OCI-LY1 (cell line): ENCODE data around the gene EPAS1.

Source experiments
- H2AFZ ChIP-seq: fragments of 200-600 bp; sonication (generic), shearing (Covaris generic); 2 replicates; pipeline ENCODE4 v1.6.0; 2014; ENCODE audit warnings: antibody characterized with exemption, mild to moderate bottlenecking, low read length
- H3F3A ChIP-seq: fragments of 200-600 bp; sonication (generic), shearing (Covaris generic); 2 replicates; pipeline ENCODE4 v1.6.0; 2014; ENCODE audit warnings: mild to moderate bottlenecking, antibody characterized with exemption, low read length, moderate library complexity; ENCODE audit not compliant: insufficient read depth
- H3K27ac ChIP-seq: fragments of 200-600 bp; sonication (generic); 2 replicates; pipeline ENCODE4 v1.5.1; 2014; ENCODE audit warnings: low read length, mixed run types, mild to moderate bottlenecking, low read depth; ENCODE audit not compliant: poor library complexity, severe bottlenecking
- H3K27me3 ChIP-seq: fragments of 200-600 bp; sonication (generic); 2 replicates; pipeline ENCODE4 v1.6.0; 2014; ENCODE audit warnings: antibody characterized with exemption, mild to moderate bottlenecking, low read length, moderate library complexity; ENCODE audit not compliant: insufficient read depth
- H3K36me3 ChIP-seq: fragments of 200-600 bp; sonication (generic); 2 replicates; pipeline ENCODE4 v1.6.1; 2014; ENCODE audit warnings: mild to moderate bottlenecking, antibody characterized with exemption, low read length, moderate library complexity, mixed read lengths; ENCODE audit not compliant: insufficient read depth
- H3K4me1 ChIP-seq: fragments of 200-600 bp; sonication (generic); 2 replicates; pipeline ENCODE4 v1.5.1; 2014; ENCODE audit warnings: mild to moderate bottlenecking, low read length, moderate library complexity; ENCODE audit not compliant: insufficient read depth, severe bottlenecking
- H3K4me2 ChIP-seq: fragments of 200-600 bp; sonication (generic), shearing (Covaris generic); 2 replicates; pipeline ENCODE4 v1.6.1; 2014; ENCODE audit warnings: low read length
- H3K4me3 ChIP-seq: fragments of 200-600 bp; sonication (generic); 2 replicates; pipeline ENCODE4 v1.5.1; 2014; ENCODE audit warnings: low read length, low read depth, mild to moderate bottlenecking, mixed read lengths; ENCODE audit not compliant: poor library complexity, severe bottlenecking
- H3K79me2 ChIP-seq: fragments of 200-600 bp; shearing (Covaris generic); 2 replicates; pipeline ENCODE4 v1.6.1; 2016; ENCODE audit warnings: mixed run types, low read length, mixed read lengths; ENCODE audit not compliant: insufficient read depth
- H3K9ac ChIP-seq: fragments of 200-600 bp; sonication (generic), shearing (Covaris generic); 2 replicates; pipeline ENCODE4 v1.6.1; 2014; ENCODE audit warnings: mild to moderate bottlenecking, low read length, mixed read lengths
- H3K9me2 ChIP-seq: fragments of 200-600 bp; sonication (generic), shearing (Covaris generic); 2 replicates; pipeline ENCODE4 v1.6.1; 2014; ENCODE audit warnings: low read depth, mild to moderate bottlenecking, low read length, mixed read lengths
- H3K9me3 ChIP-seq: fragments of 200-600 bp; shearing (Covaris generic); 2 replicates; pipeline ENCODE4 v1.6.1; 2014; ENCODE audit warnings: low read length, mixed read lengths
- H4K20me1 ChIP-seq: fragments of 200-600 bp; sonication (generic), shearing (Covaris generic); 2 replicates; pipeline ENCODE4 v1.6.0; 2016; ENCODE audit warnings: mild to moderate bottlenecking, low read length; ENCODE audit not compliant: insufficient read depth
- CTCF ChIP-seq: fragments of 200-600 bp; sonication (generic), shearing (Covaris generic); IDR thresholded peaks from 2 replicates; pipeline ENCODE4 v1.5.1; 2017; ENCODE audit warnings: mild to moderate bottlenecking, antibody characterized with exemption, low read length, moderate library complexity, mixed read lengths
- EZH2 ChIP-seq: fragments of 200-600 bp; sonication (generic), shearing (Covaris generic); IDR thresholded peaks from 2 replicates; pipeline ENCODE4 v1.8.0; 2017; ENCODE audit warnings: borderline replicate concordance, mixed run types, mild to moderate bottlenecking, antibody characterized with exemption, low read length, moderate library complexity, mixed read lengths

Gene EPAS1

GRCh38 chr2:46383113-46383395 is 85.8 kb downstream of the EPAS1 start:
- Histone ChIP-seq H2AFZ (no peak overlapping the region), H3K4me2 (no peak overlapping the region), H3K9me2 (no peaks in the 10 kb centered on the region), H3F3A (no peaks in the 10 kb centered on the region), H3K4me1 (no peaks in the 10 kb centered on the region), H3K27me3 (no peaks in the 10 kb centered on the region), H3K4me3 (no peak overlapping the region), H4K20me1 (no peaks in the 10 kb centered on the region), H3K79me2 (no peaks in the 10 kb centered on the region), H3K9ac (no peak overlapping the region), H3K27ac (no peak overlapping the region), H3K9me3 (no peaks in the 10 kb centered on the region), H3K36me3 (no peaks in the 10 kb centered on the region)
- TF ChIP-seq CTCF = no peak
- TF ChIP-seq EZH2 = no peak

- H3K9me2 ChIP-seq = no peaks in the 10 kb centered on the region
- H3K9ac ChIP-seq = no peak overlapping the region
- H3K4me1 ChIP-seq = no peaks in the 10 kb centered on the region
- H4K20me1 ChIP-seq = no peaks in the 10 kb centered on the region
- no peaks in the 10 kb centered on the region for H3K36me3 ChIP-seq
- H3K27ac ChIP-seq = no peak overlapping the region
- no peaks in the 10 kb centered on the region for H3K79me2 ChIP-seq
- TF ChIP-seq CTCF = no peak
- no peak overlapping the region for H3K4me2 ChIP-seq
- no peak overlapping the region for H2AFZ ChIP-seq
- no peaks in the 10 kb centered on the region for H3K9me3 ChIP-seq
- H3K4me3 ChIP-seq = no peak overlapping the region
- H3K27me3 ChIP-seq = no peaks in the 10 kb centered on the region
- no peaks in the 10 kb centered on the region for H3F3A ChIP-seq
Observed at GRCh38 chr2:46383784-46384456, 86.7 kb downstream of the EPAS1 start.

GRCh38 chr2:46384457-46384815 is 87.2 kb downstream of the EPAS1 start:
- Histone ChIP-seq H3K9me2 (no peaks in the 10 kb centered on the region), H4K20me1 (no peaks in the 10 kb centered on the region), H3K27ac (no peak overlapping the region), H2AFZ (no peak overlapping the region), H3K4me1 (no peaks in the 10 kb centered on the region), H3F3A (no peaks in the 10 kb centered on the region), H3K36me3 (no peaks in the 10 kb centered on the region), H3K4me2 (no peak overlapping the region), H3K79me2 (no peaks in the 10 kb centered on the region), H3K4me3 (no peak overlapping the region), H3K9ac (no peak overlapping the region), H3K9me3 (no peaks in the 10 kb centered on the region), H3K27me3 (no peaks in the 10 kb centered on the region; the same call in 1 of the 2 replicates)
- TF ChIP-seq EZH2 (no peak), CTCF (no peak)
